Embryonic facial prominence (tissue), 1 donor: ENCODE measurements around the gene CLEC12A.

Experiments
- DNase-seq: peaks from one replicate; pipeline ENCODE4 v3.0.0-alpha.2; 2016; ENCODE audit errors: extremely low spot score

Gene CLEC12A

DNA sequence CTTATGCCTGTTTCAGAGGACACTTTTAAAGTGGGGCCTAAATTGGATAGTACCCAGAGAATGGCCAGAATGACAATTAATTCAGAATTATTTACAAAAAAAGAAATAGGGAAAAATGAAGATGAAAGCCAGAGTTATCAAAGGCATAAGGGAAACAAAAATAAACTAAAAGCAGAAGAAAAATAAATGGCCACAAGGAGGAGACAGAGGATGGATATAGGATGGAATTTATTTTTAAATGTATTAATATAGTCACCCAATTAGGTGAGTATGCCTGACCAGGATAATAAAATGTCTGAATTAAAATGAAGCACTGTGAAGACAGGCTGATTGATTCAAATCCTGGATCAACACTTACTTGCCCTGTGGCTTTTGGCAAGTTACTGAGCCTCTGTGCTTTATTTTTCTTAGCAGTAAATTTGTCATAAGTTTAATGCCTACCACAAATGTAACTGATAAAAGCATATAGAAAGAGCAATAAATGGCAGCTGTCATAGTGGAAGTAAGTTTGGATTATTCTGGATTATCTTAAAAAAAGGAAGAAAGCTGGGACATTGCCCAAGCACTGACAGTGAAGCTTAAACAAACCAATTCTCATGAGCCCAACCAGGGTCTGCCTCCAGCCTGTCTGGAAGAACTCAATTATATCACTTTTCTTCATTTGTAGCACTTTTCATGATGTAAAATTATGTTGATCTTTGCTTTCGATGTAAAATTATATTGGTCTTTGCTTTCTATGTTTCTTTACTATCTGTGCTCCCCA lies 62.8 kb downstream of the CLEC12A start:
- no peak for DNase-seq
